Glomerular endothelial cell (primary cell): Measurements from ENCODE around the gene MTMR11. TPM values are rescaled to one million over a fixed set of nuclear protein-coding genes. Genes with fewer than 3 reads are reported as not detected.
A peak's percentile ranks its signal among the peaks of the same experiment; 100 is the strongest.
"Not testable (repeated sequence)": the region's sequence is repeated elsewhere in the genome, so short reads cannot be mapped to it uniquely, and the experiment has no call there.

Source experiments
- DNase-seq: peaks from one replicate; pipeline ENCODE4 v3.0.0-alpha.2; 2011; ENCODE audit warnings: low read depth, low spot score; ENCODE audit errors: extremely low read depth
- total RNA-seq: library from RNA; depleted of rRNA; stranded (reverse); fragments of >200 nt; gene quantifications from 2 replicates; pipeline ENCODE4 v1.2.3, GENCODE V29; 2015

MTMR11 gene
- total RNA-seq, 1 donor from 2014 or later: 5.4 TPM

GRCh38 chr1:149903836-149904491 lies 32.7 kb downstream of the MTMR11 start:
- DNase-seq: no peak

- DNase-seq: peak; percentile 64
Measured at GRCh38 chr1:149899460-149900284, 37.0 kb downstream of the MTMR11 start, which contains the start of gene BOLA1. TSS of gene BOLA1 (plus strand) at chr1:149899568. CDS start at chr1:149900060, 492 bp downstream.

- DNase-seq: no peak
Measured at GRCh38 chr1:149896575-149896974, 40.1 kb downstream of the MTMR11 start.

- no peak for DNase-seq
Measured at GRCh38 chr1:149888999-149889289, 47.7 kb downstream of the MTMR11 start.

- peak; percentile 62 for DNase-seq
Measured at GRCh38 chr1:149888247-149888998, 48.3 kb downstream of the MTMR11 start.

GRCh38 chr1:149887456-149888246 lies 49.0 kb downstream of the MTMR11 start:
- DNase-seq: peak; percentile 97

GRCh38 chr1:149887196-149887455 lies 49.6 kb downstream of the MTMR11 start:
- DNase-seq: not testable (repeated sequence)

- DNase-seq: peak; percentile 98
Measured at GRCh38 chr1:149886396-149887195, 50.1 kb downstream of the MTMR11 start.

- not testable (repeated sequence) for DNase-seq
Measured at GRCh38 chr1:149886121-149886395, 50.6 kb downstream of the MTMR11 start.

GRCh38 chr1:149885339-149886120 lies 51.1 kb downstream of the MTMR11 start:
- DNase-seq: peak; percentile 37

- no peak for DNase-seq
Measured at GRCh38 chr1:149884433-149885338, 52.0 kb downstream of the MTMR11 start.

GRCh38 chr1:149883598-149884247 lies 53.0 kb downstream of the MTMR11 start:
- DNase-seq: no peak

- DNase-seq: no peak
Measured at GRCh38 chr1:149881876-149882275, 54.8 kb downstream of the MTMR11 start.

GRCh38 chr1:149879556-149879955 lies 57.1 kb downstream of the MTMR11 start:
- no peak for DNase-seq
